Tibial artery (tissue), 4 donors: ENCODE results near the gene NEMP1.

Experiments
- DNase-seq, 2 donors: peaks; one replicate each; pipeline ENCODE4 v3.0.0-alpha.2; 2019
- H3K27ac ChIP-seq, 2 donors: fragments of 200-600 bp; sonication (generic) in 1 of 2; 1 replicate in 1 of 2; 2 replicates in 1 of 2; pipeline ENCODE4 v1.5.1; 2018 to 2019; ENCODE audit warnings: mild to moderate bottlenecking in 1 of 2
- H3K27me3 ChIP-seq, 2 donors: fragments of 200-600 bp; sonication (generic) in 1 of 2; one replicate each; pipeline versions ENCODE4 v1.5.1 to v1.6.0; 2016 to 2019
- H3K36me3 ChIP-seq, 3 donors: fragments of 200-600 bp; sonication (generic) in 2 of 3; one replicate each; pipeline ENCODE4 v1.5.1; 2016 to 2019; ENCODE audit warnings: mild to moderate bottlenecking in 2 of 3
- H3K4me1 ChIP-seq, 4 donors: fragments of 200-600 bp; sonication (generic) in 2 of 4; 1 replicate in 3 of 4; 2 replicates in 1 of 4; pipeline ENCODE4 v1.5.1; 2016 to 2019
- H3K4me3 ChIP-seq, 2 donors: fragments of 200-600 bp; sonication (generic) in 1 of 2; 1 replicate in 1 of 2; 2 replicates in 1 of 2; pipeline ENCODE4 v1.5.1; 2018 to 2019; ENCODE audit warnings: mild to moderate bottlenecking in 2 of 2
- H3K9me3 ChIP-seq, 3 donors: fragments of 200-600 bp; sonication (generic) in 1 of 3; one replicate each; pipeline ENCODE4 v1.5.1; 2016 to 2019
- CTCF ChIP-seq, 2 experiments: fragments of 200-600 bp in 1 of 2; fragments of 450-650 bp in 1 of 2; IDR thresholded peaks; one replicate each; pipeline ENCODE4 v1.5.1; 2017 to 2019; ENCODE audit warnings: antibody characterized with exemption in 2 of 2, mild to moderate bottlenecking in 1 of 2, moderate library complexity in 1 of 2
- intact Hi-C: fragments of 100-400 bp; cut with DNase I; formaldehyde crosslinking; loops from one replicate; pipeline ENCODE4 v1.15.0; 2023; ENCODE audit warnings: low total_unique reads

Gene NEMP1

GRCh38 chr12:57051011-57051410, 27.6 kb downstream of the NEMP1 start:
- H3K4me1 ChIP-seq: no peaks in the 10 kb centered on the region
- no peak overlapping the region for H3K27ac ChIP-seq
- intact Hi-C loops: no loop called here
- TF ChIP-seq CTCF (IDR thresholded peaks at IDR 0.05): no peak
- H3K4me3 ChIP-seq: no peak overlapping the region
- no peaks in the 10 kb centered on the region for H3K36me3 ChIP-seq
- H3K27me3 ChIP-seq: peaks cover 0 to 5% of the 10 kb centered on the region in 2 donors
- no peak for DNase-seq
- no peaks in the 10 kb centered on the region for H3K9me3 ChIP-seq

GRCh38 chr12:57049890-57050289, 28.7 kb downstream of the NEMP1 start, which contains the start of gene MYO1A:
Gene MYO1A (minus strand): TSS chr12:57050129. CDS start chr12:57048323, 1,806 bp downstream.
- TF ChIP-seq CTCF (IDR thresholded peaks at IDR 0.05): no peak
- peaks cover 0 to 8% of the 10 kb centered on the region in 2 donors for H3K27me3 ChIP-seq
- no peaks in the 10 kb centered on the region for H3K9me3 ChIP-seq
- H3K27ac ChIP-seq: no peak within 1 kb of the TSS
- no peak for DNase-seq
- H3K36me3 ChIP-seq: no peaks in the 10 kb centered on the region
- H3K4me1 ChIP-seq: no peaks in the 10 kb centered on the region
- H3K4me3 ChIP-seq: no peak within 1 kb of the TSS
- intact Hi-C loops: no loop called here

GRCh38 chr12:57049119-57049446, 29.5 kb downstream of the NEMP1 start:
- Histone ChIP-seq H3K27ac (no peak overlapping the region), H3K36me3 (no peaks in the 10 kb centered on the region), H3K4me1 (no peaks in the 10 kb centered on the region), H3K27me3 (peaks cover 0 to 10% of the 10 kb centered on the region in 2 donors), H3K4me3 (no peak overlapping the region), H3K9me3 (no peaks in the 10 kb centered on the region)
- intact Hi-C loops: no loop called here
- DNase-seq: no peak
- no peak for TF ChIP-seq CTCF (IDR thresholded peaks at IDR 0.05)

- H3K27ac ChIP-seq: no peak overlapping the region
- H3K4me1 ChIP-seq: no peaks in the 10 kb centered on the region
- no peaks in the 10 kb centered on the region for H3K36me3 ChIP-seq
- H3K9me3 ChIP-seq: no peaks in the 10 kb centered on the region
- intact Hi-C loops: no loop called here
- H3K4me3 ChIP-seq: no peak overlapping the region
- DNase-seq: no peak
- no peak for TF ChIP-seq CTCF (IDR thresholded peaks at IDR 0.05)
- peaks cover 0 to 10% of the 10 kb centered on the region in 2 donors for H3K27me3 ChIP-seq
These were observed 30.0 kb downstream of the NEMP1 start for GRCh38 chr12:57048423-57049118.

GRCh38 chr12:57047981-57048380, 30.6 kb downstream of the NEMP1 start:
- TF ChIP-seq CTCF (IDR thresholded peaks at IDR 0.05): no peak
- Histone ChIP-seq H3K36me3 (no peaks in the 10 kb centered on the region), H3K27me3 (peaks cover 0 to 10% of the 10 kb centered on the region in 2 donors), H3K9me3 (no peaks in the 10 kb centered on the region), H3K27ac (no peak overlapping the region), H3K4me3 (no peak overlapping the region), H3K4me1 (no peaks in the 10 kb centered on the region)
- intact Hi-C loops: no loop called here
- DNase-seq: no peak
